Measurements from ENCODE around the gene CBR1.

CBR1 gene

GRCh38 chr21:36120304-36120888, 50.6 kb downstream of the CBR1 start:
- no peak for DNase-seq
